ENCODE data around the gene CASZ1.

GRCh38 chr1:10754568-10755329, 41.7 kb downstream of the CASZ1 start:
- TF ChIP-seq CTCF (conservative IDR thresholded peaks at IDR 0.05) (no peak), EZH2 (IDR thresholded peaks at IDR 0.05; ENCODE audit: low read depth) (no peak)

Measured in PC-9 (cell line).